Right lobe of liver (tissue), 6 donors: Measurements from ENCODE around the gene CBX6. TPM values are rescaled to one million over a fixed set of nuclear protein-coding genes. Genes with fewer than 3 reads are reported as not detected.

ENCODE experiments used
- ATAC-seq, 4 donors: fragments of 200-7000 bp; cut with Tn5 transposase; one replicate each; pipeline ENCODE4 v1.9.1; 2020; ENCODE audit warnings: mild to moderate bottlenecking in 4 of 4, moderate library complexity in 4 of 4
- DNase-seq, 3 donors: peaks; one replicate each; pipeline ENCODE4 v3.0.0-alpha.2; 2020
- H3K27ac ChIP-seq, 3 donors: fragments of 200-600 bp; one replicate each; pipeline ENCODE4 v1.8.0; 2022
- H3K27me3 ChIP-seq, 2 donors: fragments of 200-600 bp; one replicate each; pipeline ENCODE4 v1.8.0; 2022
- H3K36me3 ChIP-seq, 4 donors: fragments of 200-600 bp; sonication (generic) in 1 of 4; one replicate each; pipeline versions ENCODE4 v1.5.1 to v1.8.0; 2017 to 2022; ENCODE audit warnings: control low read depth in 1 of 4
- H3K4me1 ChIP-seq, 4 donors: fragments of 200-600 bp; sonication (generic) in 1 of 4; one replicate each; pipeline versions ENCODE4 v1.5.1 to v1.8.0; 2017 to 2022; ENCODE audit warnings: control low read depth in 1 of 4
- H3K4me3 ChIP-seq, 3 donors: fragments of 200-600 bp; one replicate each; pipeline ENCODE4 v1.8.0; 2022
- H3K9me3 ChIP-seq, 4 donors: fragments of 200-600 bp; sonication (generic) in 1 of 4; one replicate each; pipeline versions ENCODE4 v1.5.1 to v1.8.0; 2017 to 2022; ENCODE audit warnings: control low read depth in 1 of 4
- CTCF ChIP-seq, 4 donors: fragments of 200-600 bp in 3 of 4; fragments of 450-650 bp in 1 of 4; IDR thresholded peaks; one replicate each; pipeline versions ENCODE4 v1.5.1 to v1.8.0; 2016 to 2022; ENCODE audit warnings: antibody characterized with exemption in 4 of 4, mild to moderate bottlenecking in 2 of 4
- POLR2A ChIP-seq: fragments of 450-650 bp; IDR thresholded peaks from one replicate; pipeline ENCODE4 v1.6.1; 2017; ENCODE audit warnings: antibody characterized with exemption, mild to moderate bottlenecking
- WGBS: methylation state at CpG from one replicate; pipeline ENCODE4 v1.1.6; 2018; ENCODE audit warnings: low coverage, low lambda C conversion rate; ENCODE audit not compliant: insufficient coverage; ENCODE audit errors: missing lambda C conversion rate; 5-methylcytosine and 5-hydroxymethylcytosine counted together
- intact Hi-C, 2 donors: fragments of 100-400 bp; cut with DNase I; formaldehyde crosslinking; loops; one replicate each; pipeline versions ENCODE4 v1.11.2 to v1.14.1; 2022
- total RNA-seq, 6 experiments: library from RNA; depleted of rRNA in 2 of 6; stranded (reverse); fragments of >200 nt in 2 of 6; fragmentation: NEBNext Ultra II Directional in 3 of 6; extraction: Animal tissue kit (Norgen Biotek cat#: 25700) in 3 of 6; gene quantifications; one replicate each; pipeline versions ENCODE4 v1.1.0 to v1.2.4, GENCODE V29; 2016 to 2023
- donor health status: DM: no; HTN: yes; CAD: no.
- donor health status: DM: no; HTN: no; CAD: no.
- donor health status: DM: no; HTN: no; CAD: no.
- donor health status: DM: no; HTN: yes; CAD: no.
- donor health status: DM: no; HTN: yes; CAD: no.

Gene CBX6
- total RNA-seq, 6 experiments from 2014 or later: 7.8 to 22.5 (median 12.1) TPM

- ATAC-seq: no peak
- Histone ChIP-seq H3K27me3 (peaks cover 0 to 3% of the 10 kb centered on the region in 2 donors), H3K4me3 (no peak overlapping the region), H3K36me3 (no peaks in the 10 kb centered on the region), H3K9me3 (no peaks in the 10 kb centered on the region), H3K27ac (no peak overlapping the region), H3K4me1 (peaks cover 0 to 10% (median 0%) of the 10 kb centered on the region in 4 donors)
- WGBS: 80% methylated on average over 1 of the region's 1 CpG
- no peak for DNase-seq
- intact Hi-C loops: no loop called here
- TF ChIP-seq POLR2A (no peak), CTCF (IDR thresholded peaks at IDR 0.05) (no peak)
These were observed 25.6 kb downstream of the CBX6 start for GRCh38 chr22:38846412-38846811.

GRCh38 chr22:38845004-38845740, 26.8 kb downstream of the CBX6 start:
- no peaks in the 10 kb centered on the region for H3K9me3 ChIP-seq
- no peak overlapping the region for H3K4me3 ChIP-seq
- H3K27me3 ChIP-seq: peaks cover 0 to 3% of the 10 kb centered on the region in 2 donors
- H3K36me3 ChIP-seq: no peaks in the 10 kb centered on the region
- intact Hi-C loops: no loop called here
- H3K27ac ChIP-seq: no peak overlapping the region
- peaks cover 0 to 10% (median 0%) of the 10 kb centered on the region in 4 donors for H3K4me1 ChIP-seq
- TF ChIP-seq POLR2A (no peak), CTCF (IDR thresholded peaks at IDR 0.05) (no peak)
- 36% methylated on average over 11 of the region's 17 CpGs for WGBS
- no peak for DNase-seq
- ATAC-seq: no peak

GRCh38 chr22:38844315-38845003, 27.6 kb downstream of the CBX6 start:
- H3K27ac ChIP-seq: no peak overlapping the region

More at GRCh38 chr22:38844315-38845003, 27.6 kb downstream of the CBX6 start:
- H3K9me3 ChIP-seq: no peaks in the 10 kb centered on the region
- TF ChIP-seq POLR2A: no peak
- no peak for TF ChIP-seq CTCF (IDR thresholded peaks at IDR 0.05)
- ATAC-seq (peak in 1 of 4 donors; percentile 8), DNase-seq (no peak)
- intact Hi-C loops: no loop called here
- H3K4me3 ChIP-seq: no peak overlapping the region
- peaks cover 0 to 3% of the 10 kb centered on the region in 2 donors for H3K27me3 ChIP-seq
- WGBS: 10% methylated on average over 12 of the region's 22 CpGs
- H3K36me3 ChIP-seq: no peaks in the 10 kb centered on the region
- H3K4me1 ChIP-seq: peaks cover 0 to 10% (median 0%) of the 10 kb centered on the region in 4 donors
